Right renal cortex interstitium (tissue), 3 donors: ENCODE results near the gene NPC1. TPM values are rescaled to one million over a fixed set of nuclear protein-coding genes. Genes with fewer than 3 reads are reported as not detected.

Source experiments
- DNase-seq, 3 donors: peaks; one replicate each; pipeline ENCODE4 v3.0.0-alpha.2; 2013; ENCODE audit warnings: low read depth in 3 of 3, low spot score in 2 of 3
- polyA plus RNA-seq, 3 donors: library from polyadenylated mRNA; unstranded; fragments of 120-200 nt; gene quantifications; one replicate each; pipeline ENCODE4 v1.2.1, GENCODE V29; 2013; ENCODE audit not compliant: insufficient read length in 3 of 3

Gene NPC1
- polyA plus RNA-seq, 3 donors = 18.5 to 21.3 (median 20.0) TPM

GRCh38 chr18:23612434-23613090 lies 26.3 kb upstream of the NPC1 start:
- DNase-seq = no peak

- no peak for DNase-seq
Observed at GRCh38 chr18:23609390-23610023, 23.2 kb upstream of the NPC1 start.

GRCh38 chr18:23608211-23608610 lies 21.9 kb upstream of the NPC1 start:
- no peak for DNase-seq

- no peak for DNase-seq
Observed at GRCh38 chr18:23605941-23606340, 19.6 kb upstream of the NPC1 start.

- DNase-seq = no peak
Observed at GRCh38 chr18:23599809-23600208, 13.5 kb upstream of the NPC1 start.

GRCh38 chr18:23596183-23596582 lies 9.9 kb upstream of the NPC1 start:
- no peak for DNase-seq

- DNase-seq = no peak
Observed at GRCh38 chr18:23595591-23595990, 9.3 kb upstream of the NPC1 start.

- no peak for DNase-seq
Observed at GRCh38 chr18:23593720-23594119, 7.4 kb upstream of the NPC1 start.

- no peak for DNase-seq
Observed at GRCh38 chr18:23592911-23593310, 6.6 kb upstream of the NPC1 start.

GRCh38 chr18:23591011-23591410 lies 4.7 kb upstream of the NPC1 start:
- DNase-seq = no peak

GRCh38 chr18:23588836-23589560 lies 2.7 kb upstream of the NPC1 start:
- no peak for DNase-seq

GRCh38 chr18:23587220-23587642 lies 925 bp upstream of the NPC1 start:
- no peak for DNase-seq

- DNase-seq = peak in 1 of 3 donors; percentile 10
Observed at GRCh38 chr18:23585897-23586248, 433 bp downstream of the NPC1 start.

GRCh38 chr18:23585007-23585871 lies 1.1 kb downstream of the NPC1 start:
- DNase-seq = peak in 2 of 3 donors; percentile 5 to 12

GRCh38 chr18:23584019-23584983 lies 2.0 kb downstream of the NPC1 start:
- no peak for DNase-seq

GRCh38 chr18:23583071-23583865 lies 3.0 kb downstream of the NPC1 start:
- DNase-seq = no peak

- no peak for DNase-seq
Observed at GRCh38 chr18:23580677-23581367, 5.5 kb downstream of the NPC1 start.

- no peak for DNase-seq
Observed at GRCh38 chr18:23578891-23579653, 7.2 kb downstream of the NPC1 start.
